Cerebellar cortex (tissue), 1 donor: Measurements from ENCODE around the gene ZC3H18.

Experiments used
- DNase-seq: peaks from one replicate; pipeline ENCODE4 v3.0.0-alpha.2; 2015; ENCODE audit warnings: low spot score

Gene ZC3H18

GRCh38 chr16:88639231-88640038, 69.2 kb downstream of the ZC3H18 start:
- no peak for DNase-seq

- DNase-seq: no peak
These were observed 69.9 kb downstream of the ZC3H18 start for GRCh38 chr16:88640039-88640495.

GRCh38 chr16:88640498-88641247, 70.5 kb downstream of the ZC3H18 start:
- DNase-seq: no peak

- DNase-seq: no peak
These were observed 72.9 kb downstream of the ZC3H18 start for GRCh38 chr16:88642881-88643643.

- no peak for DNase-seq
These were observed 73.4 kb downstream of the ZC3H18 start for GRCh38 chr16:88643644-88643932.

GRCh38 chr16:88645455-88645854, 75.3 kb downstream of the ZC3H18 start:
- DNase-seq: no peak

GRCh38 chr16:88645941-88646340, 75.7 kb downstream of the ZC3H18 start:
- no peak for DNase-seq

GRCh38 chr16:88646345-88647034, 76.3 kb downstream of the ZC3H18 start:
- DNase-seq: no peak

- DNase-seq: no peak
These were observed 77.2 kb downstream of the ZC3H18 start for GRCh38 chr16:88647178-88648070.

GRCh38 chr16:88649195-88649923, 79.2 kb downstream of the ZC3H18 start:
- DNase-seq: no peak

- no peak for DNase-seq
These were observed 79.9 kb downstream of the ZC3H18 start for GRCh38 chr16:88649924-88650748.

GRCh38 chr16:88650749-88651275, 80.6 kb downstream of the ZC3H18 start, which contains the start of gene CYBA:
CYBA (minus strand) TSS chr16:88651053; CDS start chr16:88651013, 40 bp downstream.
- DNase-seq: peak; percentile 39

GRCh38 chr16:88651276-88651988, 81.2 kb downstream of the ZC3H18 start:
- DNase-seq: no peak

- no peak for DNase-seq
These were observed 82.0 kb downstream of the ZC3H18 start for GRCh38 chr16:88651989-88652761.

- no peak for DNase-seq
These were observed 82.5 kb downstream of the ZC3H18 start for GRCh38 chr16:88652762-88653063.

GRCh38 chr16:88653101-88653500, 82.9 kb downstream of the ZC3H18 start:
- no peak for DNase-seq

GRCh38 chr16:88653596-88654362, 83.6 kb downstream of the ZC3H18 start:
- no peak for DNase-seq
